Skeletal muscle tissue (tissue), 4 donors: ENCODE measurements around the gene PRKRA. TPM values are rescaled to one million over a fixed set of nuclear protein-coding genes. Genes with fewer than 3 reads are reported as not detected.
A peak's percentile ranks its signal among the peaks of the same experiment; 100 is the strongest.
"Not testable (repeated sequence)": the region's sequence is repeated elsewhere in the genome, so short reads cannot be mapped to it uniquely, and the experiment has no call there.

ENCODE experiments used
- H3K27ac ChIP-seq: one replicate; pipeline ENCODE4 v1.7.0; 2013; ENCODE audit warnings: mild to moderate bottlenecking, low read depth, low read length, inconsistent platforms
- H3K27me3 ChIP-seq, 3 donors: one replicate each; pipeline ENCODE4 v1.7.0; 2013; ENCODE audit warnings: low read length in 3 of 3; ENCODE audit not compliant: control insufficient read depth in 3 of 3, insufficient read depth in 3 of 3
- H3K36me3 ChIP-seq, 3 donors: one replicate each; pipeline ENCODE4 v1.7.0; 2013; ENCODE audit warnings: low read length in 3 of 3; ENCODE audit not compliant: control insufficient read depth in 3 of 3, insufficient read depth in 3 of 3
- H3K4me1 ChIP-seq, 3 donors: one replicate each; pipeline ENCODE4 v1.7.0; 2013; ENCODE audit warnings: low read length in 3 of 3, mild to moderate bottlenecking in 3 of 3; ENCODE audit not compliant: control insufficient read depth in 3 of 3, insufficient read depth in 3 of 3
- H3K4me3 ChIP-seq, 3 donors: one replicate each; pipeline ENCODE4 v1.7.0; 2013; ENCODE audit warnings: low read length in 3 of 3
- H3K9ac ChIP-seq, 3 donors: one replicate each; pipeline ENCODE4 v1.7.0; 2013; ENCODE audit warnings: low read length in 3 of 3, mild to moderate bottlenecking in 3 of 3, moderate library complexity in 2 of 3, low read depth in 1 of 3
- H3K9me3 ChIP-seq, 3 donors: one replicate each; pipeline ENCODE4 v1.7.0; 2013; ENCODE audit warnings: low read length in 3 of 3; ENCODE audit not compliant: control insufficient read depth in 3 of 3
- total RNA-seq: library from RNA; depleted of rRNA; stranded (reverse); fragments of >200 nt; gene quantifications from one replicate; pipeline ENCODE4 v1.2.3, GENCODE V29; 2014
- donor health status: Osteomylitis.

Gene PRKRA
- total RNA-seq, 1 donor from 2014 or later: 40.7 TPM

- H3K36me3 ChIP-seq: no peaks in the 10 kb centered on the region
- no peak overlapping the region for H3K9ac ChIP-seq
- H3K9me3 ChIP-seq: no peaks in the 10 kb centered on the region
- H3K27ac ChIP-seq: no peak overlapping the region
- H3K27me3 ChIP-seq: no peaks in the 10 kb centered on the region
- no peak overlapping the region for H3K4me3 ChIP-seq
- peaks cover 3 to 6% (median 4%) of the 10 kb centered on the region in 3 donors for H3K4me1 ChIP-seq
Observed at GRCh38 chr2:178418426-178418825, 32.5 kb downstream of the PRKRA start.

GRCh38 chr2:178417916-178418315 is 33.1 kb downstream of the PRKRA start:
- Histone ChIP-seq H3K27me3 (no peaks in the 10 kb centered on the region), H3K4me3 (no peak overlapping the region)

GRCh38 chr2:178415979-178416378 is 35.0 kb downstream of the PRKRA start:
- Histone ChIP-seq H3K4me3 (no peak overlapping the region), H3K9ac (no peak overlapping the region), H3K9me3 (no peaks in the 10 kb centered on the region), H3K27me3 (no peaks in the 10 kb centered on the region), H3K4me1 (peaks cover 3 to 6% (median 4%) of the 10 kb centered on the region in 3 donors), H3K36me3 (no peaks in the 10 kb centered on the region), H3K27ac (no peak overlapping the region)

More at GRCh38 chr2:178417916-178418315, 33.1 kb downstream of the PRKRA start:
- Histone ChIP-seq H3K36me3 (no peaks in the 10 kb centered on the region), H3K4me1 (peaks cover 3 to 6% (median 4%) of the 10 kb centered on the region in 3 donors), H3K9me3 (no peaks in the 10 kb centered on the region), H3K9ac (no peak overlapping the region), H3K27ac (no peak overlapping the region)

- H3K27ac ChIP-seq: peak overlapping the region; percentile 86
- peaks cover 3 to 6% (median 4%) of the 10 kb centered on the region in 3 donors for H3K4me1 ChIP-seq
- no peaks in the 10 kb centered on the region for H3K27me3 ChIP-seq
- no peaks in the 10 kb centered on the region for H3K36me3 ChIP-seq
- H3K9me3 ChIP-seq: no peaks in the 10 kb centered on the region
- H3K4me3 ChIP-seq: peak overlapping the region; percentile 66 to 74 (median 74)
- peak overlapping the region; percentile 79 to 87 (median 83) for H3K9ac ChIP-seq
Observed at GRCh38 chr2:178414266-178415247, 36.4 kb downstream of the PRKRA start.

GRCh38 chr2:178413472-178414265 is 37.3 kb downstream of the PRKRA start:
- Histone ChIP-seq H3K4me3 (peak overlapping the region; percentile 66 to 74 (median 74)), H3K9ac (peak overlapping the region; percentile 79 to 87 (median 83)), H3K27ac (peak overlapping the region; percentile 86), H3K4me1 (peaks cover 3 to 6% (median 4%) of the 10 kb centered on the region in 3 donors), H3K9me3 (no peaks in the 10 kb centered on the region), H3K36me3 (no peaks in the 10 kb centered on the region), H3K27me3 (no peaks in the 10 kb centered on the region)

GRCh38 chr2:178412453-178412852 is 38.5 kb downstream of the PRKRA start:
- not testable (repeated sequence) for H3K4me3 ChIP-seq, H3K27me3 ChIP-seq, H3K36me3 ChIP-seq, H3K9ac ChIP-seq, H3K9me3 ChIP-seq, H3K27ac ChIP-seq, H3K4me1 ChIP-seq

GRCh38 chr2:178412047-178412446 is 38.9 kb downstream of the PRKRA start:
- Histone ChIP-seq H3K4me1 (peaks cover 3 to 6% (median 4%) of the 10 kb centered on the region in 3 donors), H3K27ac (no peak overlapping the region)

GRCh38 chr2:178409261-178409660 is 41.7 kb downstream of the PRKRA start:
- no peak overlapping the region for H3K9ac ChIP-seq
- H3K4me3 ChIP-seq: no peak overlapping the region
- H3K27ac ChIP-seq: no peak overlapping the region
- no peaks in the 10 kb centered on the region for H3K9me3 ChIP-seq
- no peaks in the 10 kb centered on the region for H3K36me3 ChIP-seq
- peaks cover 0 to 3% (median 0%) of the 10 kb centered on the region in 3 donors for H3K4me1 ChIP-seq
- no peaks in the 10 kb centered on the region for H3K27me3 ChIP-seq

More at GRCh38 chr2:178412047-178412446, 38.9 kb downstream of the PRKRA start:
- Histone ChIP-seq H3K9me3 (no peaks in the 10 kb centered on the region), H3K9ac (no peak overlapping the region), H3K27me3 (no peaks in the 10 kb centered on the region), H3K4me3 (no peak overlapping the region), H3K36me3 (no peaks in the 10 kb centered on the region)

- H3K9me3 ChIP-seq: no peaks in the 10 kb centered on the region
- H3K27me3 ChIP-seq: no peaks in the 10 kb centered on the region
- H3K36me3 ChIP-seq: no peaks in the 10 kb centered on the region
- peak overlapping the region in 1 of 3 donors; percentile 19 for H3K9ac ChIP-seq
- H3K4me3 ChIP-seq: no peak overlapping the region
- no peak overlapping the region for H3K27ac ChIP-seq
- H3K4me1 ChIP-seq: peaks cover 0 to 3% (median 0%) of the 10 kb centered on the region in 3 donors
Observed at GRCh38 chr2:178404368-178404767, 46.6 kb downstream of the PRKRA start.
